Measurements from ENCODE around the gene MEGF11. TPM values are rescaled to one million over a fixed set of nuclear protein-coding genes. Genes with fewer than 3 reads are reported as not detected.

MEGF11 gene
- total RNA-seq, 2 experiments from 2014 or later: 3.3 to 6.8 TPM

- no peaks in the 10 kb centered on the region for H3K79me2 ChIP-seq (ENCODE audit: insufficient read depth, low read depth, low read length)
- H3K4me1 ChIP-seq (ENCODE audit: insufficient read depth, low read length, poor library complexity, severe bottlenecking): peaks cover 30% of the 10 kb centered on the region
- TF ChIP-seq, protein P1, sequence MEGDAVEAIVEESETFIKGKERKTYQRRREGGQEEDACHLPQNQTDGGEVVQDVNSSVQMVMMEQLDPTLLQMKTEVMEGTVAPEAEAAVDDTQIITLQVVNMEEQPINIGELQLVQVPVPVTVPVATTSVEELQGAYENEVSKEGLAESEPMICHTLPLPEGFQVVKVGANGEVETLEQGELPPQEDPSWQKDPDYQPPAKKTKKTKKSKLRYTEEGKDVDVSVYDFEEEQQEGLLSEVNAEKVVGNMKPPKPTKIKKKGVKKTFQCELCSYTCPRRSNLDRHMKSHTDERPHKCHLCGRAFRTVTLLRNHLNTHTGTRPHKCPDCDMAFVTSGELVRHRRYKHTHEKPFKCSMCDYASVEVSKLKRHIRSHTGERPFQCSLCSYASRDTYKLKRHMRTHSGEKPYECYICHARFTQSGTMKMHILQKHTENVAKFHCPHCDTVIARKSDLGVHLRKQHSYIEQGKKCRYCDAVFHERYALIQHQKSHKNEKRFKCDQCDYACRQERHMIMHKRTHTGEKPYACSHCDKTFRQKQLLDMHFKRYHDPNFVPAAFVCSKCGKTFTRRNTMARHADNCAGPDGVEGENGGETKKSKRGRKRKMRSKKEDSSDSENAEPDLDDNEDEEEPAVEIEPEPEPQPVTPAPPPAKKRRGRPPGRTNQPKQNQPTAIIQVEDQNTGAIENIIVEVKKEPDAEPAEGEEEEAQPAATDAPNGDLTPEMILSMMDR (conservative IDR thresholded peaks at IDR 0.05; ENCODE audit: low read length): peak; percentile 39; the same call in 1 of the 2 replicates
- no peak for TF ChIP-seq EZH2phosphoT487 (IDR thresholded peaks at IDR 0.05; ENCODE audit: borderline replicate concordance, low read depth, low read length)
- no peak overlapping the region for H3K4me2 ChIP-seq (ENCODE audit: low read length)
- H3K36me3 ChIP-seq (ENCODE audit: insufficient read depth, low read length): 0 out of 2 replicates have a peak, but pooled peaks cover 3% of the 10 kb centered on the region
- no peaks in the 10 kb centered on the region for H3K9me2 ChIP-seq (ENCODE audit: insufficient read depth, low read length)
- peak; percentile 35 for DNase-seq (ENCODE audit: low spot score)
- no peaks in the 10 kb centered on the region for H3K9me3 ChIP-seq (ENCODE audit: low read length)
- ChIA-PET POLR2A (no interaction called here), CTCF (ENCODE audit: unreplicated experiment) (no interaction called here)
- H2AFZ ChIP-seq (ENCODE audit: low read length): no peak overlapping the region
- no TSS peak for BruUV-seq (replicated peaks)
- intact Hi-C loops (cut with micrococcal nuclease; ENCODE audit: unreplicated experiment): no loop called here
- no peaks in the 10 kb centered on the region for H4K20me1 ChIP-seq (ENCODE audit: insufficient read depth, low read length)
- H3K4me3 ChIP-seq (ENCODE audit: low read depth, low read length, poor library complexity, severe bottlenecking): no peak overlapping the region
- no peak overlapping the region for H3K27ac ChIP-seq (ENCODE audit: low read depth, low read length, poor library complexity, severe bottlenecking)
Measured at GRCh38 chr15:65916664-65917406, 336.7 kb downstream of the MEGF11 start.

GRCh38 chr15:65916041-65916663 lies 337.4 kb downstream of the MEGF11 start:
- Histone ChIP-seq H3K4me3 (ENCODE audit: low read depth, low read length, poor library complexity, severe bottlenecking) (no peak overlapping the region), H3K9me2 (ENCODE audit: insufficient read depth, low read length) (no peaks in the 10 kb centered on the region), H4K20me1 (ENCODE audit: insufficient read depth, low read length) (no peaks in the 10 kb centered on the region), H3K36me3 (ENCODE audit: insufficient read depth, low read length) (0 out of 2 replicates have a peak, but pooled peaks cover 3% of the 10 kb centered on the region), H3K4me2 (ENCODE audit: low read length) (peak overlapping the region; percentile 35), H2AFZ (ENCODE audit: low read length) (no peak overlapping the region), H3K4me1 (ENCODE audit: insufficient read depth, low read length, poor library complexity, severe bottlenecking) (peaks cover 30% of the 10 kb centered on the region), H3K79me2 (ENCODE audit: insufficient read depth, low read depth, low read length) (no peaks in the 10 kb centered on the region), H3K27ac (ENCODE audit: low read depth, low read length, poor library complexity, severe bottlenecking) (no peak overlapping the region), H3K9me3 (ENCODE audit: low read length) (no peaks in the 10 kb centered on the region)
- intact Hi-C loops (cut with micrococcal nuclease; ENCODE audit: unreplicated experiment): no loop called here
- CTCF ChIA-PET (ENCODE audit: unreplicated experiment): no interaction called here
- DNase-seq (ENCODE audit: low spot score): peak; percentile 28
- POLR2A ChIA-PET: no interaction called here
- no TSS peak for BruUV-seq (replicated peaks)
- TF ChIP-seq, protein P1 (conservative IDR thresholded peaks at IDR 0.05; ENCODE audit: low read length): no peak
- TF ChIP-seq EZH2phosphoT487 (IDR thresholded peaks at IDR 0.05; ENCODE audit: borderline replicate concordance, low read depth, low read length): no peak
